Ishikawa (cell line): ENCODE data around the gene MAST1.

Experiments
- CEBPB ChIP-seq: IDR thresholded peaks from 2 replicates; pipeline ENCODE4 v1.6.1; 2012
- CREB1 ChIP-seq: IDR thresholded peaks from 2 replicates; pipeline ENCODE4 v1.6.1; 2012; ENCODE audit warnings: low read depth
- EGR1 ChIP-seq: IDR thresholded peaks from 2 replicates; pipeline ENCODE4 v1.6.1; 2012
- EP300 ChIP-seq: IDR thresholded peaks from 2 replicates; pipeline ENCODE4 v1.6.1; 2012; ENCODE audit warnings: borderline replicate concordance
- FOXM1 ChIP-seq: IDR thresholded peaks from 2 replicates; pipeline ENCODE4 v1.6.1; 2012; ENCODE audit warnings: low read depth, borderline replicate concordance
- NFIC ChIP-seq: IDR thresholded peaks from 2 replicates; pipeline ENCODE4 v1.6.1; 2012
- RAD21 ChIP-seq: IDR thresholded peaks from 2 replicates; pipeline ENCODE4 v1.6.1; 2012; ENCODE audit warnings: low read depth
- TAF1 ChIP-seq: IDR thresholded peaks from 2 replicates; pipeline ENCODE4 v1.6.1; 2012; ENCODE audit warnings: low read depth, mild to moderate bottlenecking
- TCF12 ChIP-seq: IDR thresholded peaks from 2 replicates; pipeline ENCODE4 v1.6.1; 2012; ENCODE audit warnings: low read depth
- TEAD4 ChIP-seq: IDR thresholded peaks from 2 replicates; pipeline ENCODE4 v1.6.1; 2012
- YY1 ChIP-seq: IDR thresholded peaks from 2 replicates; pipeline ENCODE4 v1.6.1; 2012; ENCODE audit warnings: low read depth
- ZBTB7A ChIP-seq: IDR thresholded peaks from 2 replicates; pipeline ENCODE4 v1.6.1; 2012; ENCODE audit warnings: low read depth
- TF ChIP-seq, protein P1 (sequence below): IDR thresholded peaks from 2 replicates; pipeline ENCODE4 v1.6.1; 2012
- TF ChIP-seq, protein P2 (sequence below): IDR thresholded peaks from 2 replicates; pipeline ENCODE4 v1.6.1; 2012; ENCODE audit warnings: low read depth, mild to moderate bottlenecking
- TF ChIP-seq, protein P3 (sequence below): IDR thresholded peaks from 2 replicates; pipeline ENCODE4 v1.6.1; 2012

MAST1 gene

DNA sequence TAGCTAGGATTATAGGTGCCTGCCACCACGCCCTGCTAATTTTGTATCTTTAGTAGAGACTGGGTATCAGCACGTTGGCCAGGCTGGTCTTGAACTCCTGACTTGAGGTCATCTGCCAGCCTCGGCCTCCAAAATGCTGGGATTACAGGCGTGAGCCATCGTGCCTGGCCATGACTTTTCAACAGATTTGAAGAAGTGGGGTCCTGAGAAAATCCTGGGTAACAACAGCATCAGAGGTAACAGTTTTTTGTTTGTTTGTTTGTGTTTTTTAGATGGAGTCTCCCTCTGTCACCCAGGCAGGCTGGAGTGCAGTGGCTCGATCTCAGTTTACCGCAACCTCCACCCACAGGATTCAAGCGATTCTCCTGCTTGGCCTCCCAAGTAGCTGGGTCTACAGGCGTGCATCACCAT is 43.3 kb upstream of the MAST1 start:
- TF ChIP-seq FOXM1, result no peak
- TF ChIP-seq NFIC, result no peak
- TF ChIP-seq EGR1, result no peak
- TF ChIP-seq TAF1, result no peak
- TF ChIP-seq, protein P1, sequence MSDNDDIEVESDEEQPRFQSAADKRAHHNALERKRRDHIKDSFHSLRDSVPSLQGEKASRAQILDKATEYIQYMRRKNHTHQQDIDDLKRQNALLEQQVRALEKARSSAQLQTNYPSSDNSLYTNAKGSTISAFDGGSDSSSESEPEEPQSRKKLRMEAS, result no peak
- TF ChIP-seq, protein P2, sequence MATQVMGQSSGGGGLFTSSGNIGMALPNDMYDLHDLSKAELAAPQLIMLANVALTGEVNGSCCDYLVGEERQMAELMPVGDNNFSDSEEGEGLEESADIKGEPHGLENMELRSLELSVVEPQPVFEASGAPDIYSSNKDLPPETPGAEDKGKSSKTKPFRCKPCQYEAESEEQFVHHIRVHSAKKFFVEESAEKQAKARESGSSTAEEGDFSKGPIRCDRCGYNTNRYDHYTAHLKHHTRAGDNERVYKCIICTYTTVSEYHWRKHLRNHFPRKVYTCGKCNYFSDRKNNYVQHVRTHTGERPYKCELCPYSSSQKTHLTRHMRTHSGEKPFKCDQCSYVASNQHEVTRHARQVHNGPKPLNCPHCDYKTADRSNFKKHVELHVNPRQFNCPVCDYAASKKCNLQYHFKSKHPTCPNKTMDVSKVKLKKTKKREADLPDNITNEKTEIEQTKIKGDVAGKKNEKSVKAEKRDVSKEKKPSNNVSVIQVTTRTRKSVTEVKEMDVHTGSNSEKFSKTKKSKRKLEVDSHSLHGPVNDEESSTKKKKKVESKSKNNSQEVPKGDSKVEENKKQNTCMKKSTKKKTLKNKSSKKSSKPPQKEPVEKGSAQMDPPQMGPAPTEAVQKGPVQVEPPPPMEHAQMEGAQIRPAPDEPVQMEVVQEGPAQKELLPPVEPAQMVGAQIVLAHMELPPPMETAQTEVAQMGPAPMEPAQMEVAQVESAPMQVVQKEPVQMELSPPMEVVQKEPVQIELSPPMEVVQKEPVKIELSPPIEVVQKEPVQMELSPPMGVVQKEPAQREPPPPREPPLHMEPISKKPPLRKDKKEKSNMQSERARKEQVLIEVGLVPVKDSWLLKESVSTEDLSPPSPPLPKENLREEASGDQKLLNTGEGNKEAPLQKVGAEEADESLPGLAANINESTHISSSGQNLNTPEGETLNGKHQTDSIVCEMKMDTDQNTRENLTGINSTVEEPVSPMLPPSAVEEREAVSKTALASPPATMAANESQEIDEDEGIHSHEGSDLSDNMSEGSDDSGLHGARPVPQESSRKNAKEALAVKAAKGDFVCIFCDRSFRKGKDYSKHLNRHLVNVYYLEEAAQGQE, result no peak
- TF ChIP-seq RAD21, result no peak
- no peak for TF ChIP-seq ZBTB7A
- TF ChIP-seq CEBPB, result no peak
- TF ChIP-seq, protein P3, sequence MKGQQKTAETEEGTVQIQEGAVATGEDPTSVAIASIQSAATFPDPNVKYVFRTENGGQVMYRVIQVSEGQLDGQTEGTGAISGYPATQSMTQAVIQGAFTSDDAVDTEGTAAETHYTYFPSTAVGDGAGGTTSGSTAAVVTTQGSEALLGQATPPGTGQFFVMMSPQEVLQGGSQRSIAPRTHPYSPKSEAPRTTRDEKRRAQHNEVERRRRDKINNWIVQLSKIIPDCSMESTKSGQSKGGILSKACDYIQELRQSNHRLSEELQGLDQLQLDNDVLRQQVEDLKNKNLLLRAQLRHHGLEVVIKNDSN, result no peak
- no peak for TF ChIP-seq EP300
- TF ChIP-seq TCF12, result no peak
- no peak for TF ChIP-seq TEAD4
- no peak for TF ChIP-seq CREB1
- no peak for TF ChIP-seq YY1

DNA sequence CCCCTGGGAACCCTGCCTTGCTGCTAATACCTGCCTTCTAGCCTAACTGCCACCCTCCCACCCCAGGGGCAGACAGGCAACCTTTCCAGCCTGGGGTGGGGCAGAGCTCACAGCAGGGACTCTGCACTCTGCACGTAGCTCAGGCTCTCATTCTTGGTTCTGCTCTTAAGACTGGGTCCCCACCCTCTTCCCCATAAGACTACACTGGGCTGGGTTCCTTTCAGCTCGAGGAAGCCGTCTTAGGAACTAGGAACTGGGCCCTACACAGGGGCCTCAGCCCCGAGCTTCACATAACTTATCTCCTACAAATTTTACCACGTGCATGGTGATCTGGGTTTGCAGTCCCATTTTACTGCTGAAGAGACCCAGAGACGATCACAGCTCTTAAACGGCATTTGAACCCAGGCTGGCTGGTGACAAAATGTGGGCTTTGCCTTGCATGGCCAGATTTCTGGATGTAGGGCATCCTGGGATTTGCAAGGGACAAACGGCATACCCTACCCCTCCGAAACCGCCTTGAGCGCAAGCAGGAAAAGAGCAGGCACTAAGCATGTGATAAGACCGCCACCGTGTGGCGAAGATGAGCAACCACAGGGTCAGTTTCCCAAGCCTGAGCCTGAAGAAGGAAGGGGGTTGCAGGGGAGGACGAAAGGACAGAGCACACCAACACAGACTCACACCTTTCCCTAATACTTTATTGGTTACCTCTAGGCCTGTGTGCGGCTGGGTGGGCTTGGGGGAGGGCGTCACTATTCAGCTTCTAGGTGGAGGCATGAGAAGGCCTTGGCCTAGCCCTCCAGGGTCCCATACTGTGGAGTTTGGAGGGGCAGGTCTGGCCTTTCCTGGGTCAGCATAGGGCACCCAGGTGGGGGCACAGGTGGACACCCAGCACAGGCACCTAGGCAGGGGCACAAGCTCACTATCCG is 41.9 kb upstream of the MAST1 start:
- TF ChIP-seq, protein P1, result peak; percentile 41; the same call in 1 of the 2 replicates
- no peak; the same call in 1 of the 2 replicates for TF ChIP-seq NFIC
- no peak for TF ChIP-seq CREB1
- no peak for TF ChIP-seq CEBPB
- no peak for TF ChIP-seq FOXM1
- TF ChIP-seq TCF12, result peak; percentile 31; the same call in 1 of the 2 replicates
- TF ChIP-seq RAD21, result peak; percentile 96
- TF ChIP-seq EGR1, result no peak
- TF ChIP-seq, protein P3, result no peak
- TF ChIP-seq TAF1, result no peak
- no peak for TF ChIP-seq TEAD4
- TF ChIP-seq, protein P2, result no peak
- no peak; the same call in 1 of the 2 replicates for TF ChIP-seq YY1
- no peak; the same call in 1 of the 2 replicates for TF ChIP-seq EP300
- no peak for TF ChIP-seq ZBTB7A

DNA sequence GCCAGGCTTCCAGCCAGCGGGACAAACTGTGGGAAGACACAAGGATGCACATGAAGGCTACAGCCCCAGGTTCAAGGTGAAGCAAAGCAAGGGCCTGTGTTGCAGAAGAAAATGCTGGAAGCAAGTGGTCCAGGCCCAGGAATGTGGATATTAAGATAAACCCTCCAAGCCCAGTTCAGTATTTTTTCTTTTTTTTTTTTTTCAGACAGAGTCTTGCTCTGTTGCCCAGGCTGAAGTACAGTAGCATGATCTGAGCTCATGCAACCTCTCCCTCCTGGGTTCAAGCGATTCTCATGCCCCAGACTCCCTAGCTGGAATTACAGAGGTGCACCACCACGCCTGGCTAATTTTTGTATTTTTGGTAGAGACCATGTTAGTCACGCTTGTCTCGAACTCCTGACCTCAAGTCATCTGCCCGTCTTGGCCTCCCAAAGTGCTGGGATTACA is 41.2 kb upstream of the MAST1 start:
- TF ChIP-seq EGR1, result no peak
- no peak for TF ChIP-seq TEAD4
- no peak for TF ChIP-seq NFIC
- no peak for TF ChIP-seq TAF1
- TF ChIP-seq RAD21, result no peak
- TF ChIP-seq, protein P3, result no peak
- TF ChIP-seq, protein P2, result no peak
- no peak for TF ChIP-seq FOXM1
- TF ChIP-seq ZBTB7A, result no peak
